Activated naive CD8-positive, alpha-beta T cell treated with anti-CD3 and anti-CD28 coated beads, Interleukin-2, amount 10 ng/mL, durations not matched to agents 7 days and 5 days (primary cell): ENCODE results near the gene RPS6KA6. TPM values are rescaled to one million over a fixed set of nuclear protein-coding genes. Genes with fewer than 3 reads are reported as not detected.

Experiments used
- ATAC-seq: fragments of 150-1000 bp; cut with Tn5 transposase; one replicate; pipeline ENCODE4 v1.10.0; 2021; ENCODE audit warnings: low read depth, moderate library complexity
- POLR2A ChIA-PET: fragments of 350-600 bp; sonication (Branson Sonifier 250); formaldehyde crosslinking; loops from one replicate; lab custom pipeline; 2021; ENCODE audit warnings: antibody characterized with exemption; lab: Charles Lee
- DNase-seq: peaks from one replicate; pipeline ENCODE4 v3.0.0; 2021
- H3K27ac Mint-ChIP-seq: one replicate; pipeline ENCODE4 v1.8.0; 2022; ENCODE audit warnings: mild to moderate bottlenecking, mixed read lengths
- H3K27me3 Mint-ChIP-seq: one replicate; pipeline ENCODE4 v1.8.0; 2022; ENCODE audit warnings: mild to moderate bottlenecking, moderate library complexity, mixed read lengths
- H3K36me3 Mint-ChIP-seq: one replicate; pipeline ENCODE4 v1.8.0; 2021; ENCODE audit warnings: mild to moderate bottlenecking, mixed read lengths
- H3K4me1 Mint-ChIP-seq: one replicate; pipeline ENCODE4 v1.8.0; 2021; ENCODE audit warnings: mixed read lengths
- H3K4me3 Mint-ChIP-seq: one replicate; pipeline ENCODE4 v1.8.0; 2022; ENCODE audit warnings: mild to moderate bottlenecking, moderate library complexity, mixed read lengths
- H3K9me3 Mint-ChIP-seq: one replicate; pipeline ENCODE4 v1.8.0; 2021; ENCODE audit warnings: mixed read lengths
- microRNA-seq: library from miRNA; unstranded; fragments of <30 nt; microRNA quantifications from one replicate; pipeline ENCODE4 v1.2.0, GENCODE V29; 2022
- total RNA-seq, 2 experiments: library from RNA; stranded (reverse); gene quantifications; one replicate each; pipeline ENCODE4 v1.2.3, GENCODE V29; 2021

The RPS6KA6 gene
- total RNA-seq, 2 experiments from 2014 or later = 0.51 TPM; not detected in 1

- Mint-ChIP-seq H3K27me3 (no peaks in the 10 kb centered on the region), H3K9me3 (no peaks in the 10 kb centered on the region), H3K36me3 (no peaks in the 10 kb centered on the region), H3K4me3 (no peak overlapping the region), H3K4me1 (no peaks in the 10 kb centered on the region), H3K27ac (no peak overlapping the region)
- POLR2A ChIA-PET = no interaction called here
- DNase-seq (peak; percentile 24), ATAC-seq (peak; percentile 52)
Measured at GRCh38 chrX:84046403-84046984, 141.5 kb downstream of the RPS6KA6 start.

- no peak for DNase-seq
- Mint-ChIP-seq H3K27me3 (no peaks in the 10 kb centered on the region), H3K27ac (no peak overlapping the region), H3K9me3 (no peaks in the 10 kb centered on the region), H3K36me3 (no peaks in the 10 kb centered on the region), H3K4me3 (no peak overlapping the region), H3K4me1 (no peaks in the 10 kb centered on the region)
- no peak for ATAC-seq
- POLR2A ChIA-PET = no interaction called here
Measured at GRCh38 chrX:84044051-84044450, 143.9 kb downstream of the RPS6KA6 start.

Small RNA genes within 50 kb of the gene (microRNA-seq; reads per million reads assigned to microRNA genes)
- not detected for gene MIR548I4
